Measurements from ENCODE around the gene PRMT9.
A peak's percentile ranks its signal among the peaks of the same experiment; 100 is the strongest.

Gene PRMT9

DNA sequence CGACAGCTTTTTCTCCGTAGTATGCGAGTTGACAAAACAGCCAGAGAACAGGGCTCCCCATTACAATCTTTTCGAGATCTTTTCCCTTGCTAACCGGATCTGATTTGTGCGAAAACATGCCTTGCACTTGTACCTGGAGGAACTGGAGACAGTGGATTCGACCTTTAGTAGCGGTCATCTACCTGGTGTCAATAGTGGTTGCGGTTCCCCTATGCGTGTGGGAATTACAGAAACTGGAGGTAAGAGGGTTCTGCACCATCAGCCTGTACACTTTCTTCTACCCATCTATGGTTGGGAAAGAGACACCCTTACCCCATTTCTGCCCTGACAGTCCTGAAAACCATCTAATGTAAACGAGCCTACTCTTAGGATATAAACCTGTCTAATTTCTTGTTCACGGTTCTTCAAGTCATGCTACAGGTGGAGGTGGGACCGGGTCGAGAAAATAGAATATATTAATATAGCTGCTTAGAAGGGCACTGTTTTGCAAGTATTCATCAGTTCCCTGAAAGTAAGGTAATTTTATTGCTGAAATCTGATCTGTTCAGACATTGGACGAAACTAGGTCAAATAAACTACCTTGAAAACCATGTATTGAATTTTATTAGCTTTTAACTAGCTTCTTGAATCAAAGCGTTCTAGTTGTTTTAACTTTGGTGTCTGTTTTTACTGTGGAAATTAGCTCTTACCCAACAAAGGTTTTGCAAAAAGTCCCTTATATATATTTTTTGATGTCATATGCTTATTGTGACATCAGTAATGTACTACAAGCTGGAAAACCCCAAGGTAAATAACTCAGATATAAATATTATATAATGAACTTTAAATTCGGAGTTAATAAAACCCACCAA is 65.9 kb downstream of the PRMT9 start:
- no peak for DNase-seq

DNA sequence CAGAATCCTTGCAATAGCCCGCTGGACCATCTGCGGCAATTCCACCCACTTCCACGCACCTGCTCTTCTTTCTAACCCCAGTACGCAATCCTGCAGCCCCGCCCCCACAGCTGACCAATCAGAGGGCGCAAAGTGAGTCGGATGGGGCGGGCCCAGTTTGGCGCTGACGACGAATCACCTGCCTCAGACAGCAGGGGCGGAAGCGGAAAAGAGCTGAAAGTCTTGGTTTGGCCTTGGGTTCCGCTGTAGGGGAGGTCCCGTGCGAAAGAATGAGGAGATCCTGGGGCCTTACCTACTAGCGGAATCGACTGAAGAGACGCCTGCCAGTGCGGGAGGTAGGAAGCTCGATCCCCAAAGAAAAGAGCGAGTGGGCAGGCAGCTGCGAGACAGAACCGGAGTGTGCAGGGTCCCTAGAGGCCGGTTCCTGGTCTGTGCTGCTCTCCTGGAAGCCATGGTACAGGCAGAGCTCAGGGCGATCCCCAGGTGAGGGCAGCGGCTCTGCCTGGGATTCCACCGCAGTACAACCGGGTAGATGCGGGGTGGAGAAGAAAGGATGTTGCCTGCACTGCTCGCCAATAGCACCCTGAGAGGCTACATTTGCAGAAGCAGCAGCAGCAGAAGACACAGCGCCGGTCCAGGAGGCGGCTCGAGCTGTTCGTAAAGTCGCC is 66.7 kb downstream of the PRMT9 start, which contains the start of gene TMEM184C:
Gene TMEM184C (plus strand): TSS at position 225 of the 668 bp plus-strand sequence. CDS start 560 bp downstream, outside the sequence.
- DNase-seq, result peak; percentile 78

DNA sequence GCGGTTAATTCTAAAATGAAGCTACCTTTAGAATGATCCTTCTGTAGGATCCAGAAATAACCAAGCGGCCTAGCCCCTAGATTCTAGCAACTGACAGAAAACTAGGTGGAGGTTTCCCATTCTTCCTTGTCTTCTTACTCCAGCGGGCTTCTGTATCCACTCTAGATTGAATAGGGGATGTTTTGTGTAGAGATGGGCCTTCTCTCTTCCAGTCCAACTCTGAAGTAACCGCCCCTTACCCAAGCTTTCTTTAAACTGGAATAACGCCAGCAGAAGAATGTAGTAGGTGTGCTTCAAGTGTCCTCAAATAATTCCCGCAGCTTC is 67.2 kb downstream of the PRMT9 start:
- DNase-seq, result no peak

- no peak for DNase-seq
Observed at GRCh38 chr4:147610686-147611085, 73.3 kb downstream of the PRMT9 start.

DNA sequence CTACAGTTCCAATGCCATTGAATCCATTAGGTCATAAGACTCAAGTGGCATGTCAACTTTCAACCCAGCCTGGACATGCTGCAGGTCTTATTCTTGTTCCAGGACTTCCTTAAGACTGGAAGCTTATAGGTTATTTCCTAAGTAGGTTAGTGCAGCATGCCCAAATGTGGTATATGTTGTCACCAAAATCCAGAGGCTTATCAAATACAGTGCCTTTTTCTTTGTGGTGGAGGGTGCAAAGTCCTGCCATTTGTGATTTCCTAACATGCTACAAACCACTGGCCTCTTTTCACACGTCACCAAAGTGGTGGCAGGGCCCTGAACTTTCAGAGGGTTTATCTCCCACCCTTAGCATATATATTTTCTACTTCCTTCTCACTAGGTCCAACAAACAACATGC is 76.5 kb downstream of the PRMT9 start:
- DNase-seq, result no peak

GRCh38 chr4:147605499-147605898 is 78.5 kb downstream of the PRMT9 start:
- no peak for DNase-seq

DNA sequence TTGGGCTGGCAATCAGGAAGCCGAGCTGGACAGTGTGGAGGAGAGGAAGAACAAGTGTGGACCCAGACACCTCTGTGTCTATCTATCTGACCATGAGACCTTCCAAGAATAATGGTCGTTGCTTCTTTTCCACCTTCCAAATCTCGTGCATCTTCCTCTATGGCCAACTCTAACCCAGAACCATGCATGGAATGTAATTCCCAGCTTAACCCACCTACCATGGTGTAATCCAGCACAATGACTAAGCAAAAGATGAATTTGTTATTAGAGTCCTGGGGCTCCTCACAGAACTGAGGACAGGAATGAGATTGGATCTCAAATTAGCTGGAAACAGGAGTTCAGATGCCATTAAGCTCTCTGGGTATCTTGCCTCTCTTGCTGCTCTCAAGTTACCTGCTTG is 84.2 kb downstream of the PRMT9 start:
- DNase-seq, result no peak

- no peak for DNase-seq
Observed at GRCh38 chr4:147599206-147599605, 84.8 kb downstream of the PRMT9 start.

DNA sequence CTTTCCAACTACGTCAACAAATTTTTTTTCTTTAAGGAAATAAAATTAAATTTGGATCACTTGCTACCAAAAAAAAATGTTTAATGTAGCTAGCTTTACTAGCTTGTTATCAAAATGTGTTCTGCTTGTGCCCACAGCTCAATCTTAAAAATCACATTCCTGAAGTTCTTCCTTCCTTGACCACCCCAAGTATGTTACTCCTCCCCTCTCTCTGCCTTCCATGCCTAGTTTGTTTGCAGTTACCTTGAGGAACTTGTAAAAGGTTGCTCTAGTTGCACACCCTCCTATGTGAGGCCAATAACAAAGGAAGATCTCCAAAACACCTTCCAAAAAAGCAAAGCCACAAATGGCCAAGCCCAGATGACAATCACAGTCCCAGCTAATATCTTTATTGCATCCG is 86.4 kb downstream of the PRMT9 start:
- no peak for DNase-seq

- no peak for DNase-seq
Observed at GRCh38 chr4:147596981-147597380, 87.0 kb downstream of the PRMT9 start.

GRCh38 chr4:147596377-147596776 is 87.6 kb downstream of the PRMT9 start:
- DNase-seq, result no peak

DNA sequence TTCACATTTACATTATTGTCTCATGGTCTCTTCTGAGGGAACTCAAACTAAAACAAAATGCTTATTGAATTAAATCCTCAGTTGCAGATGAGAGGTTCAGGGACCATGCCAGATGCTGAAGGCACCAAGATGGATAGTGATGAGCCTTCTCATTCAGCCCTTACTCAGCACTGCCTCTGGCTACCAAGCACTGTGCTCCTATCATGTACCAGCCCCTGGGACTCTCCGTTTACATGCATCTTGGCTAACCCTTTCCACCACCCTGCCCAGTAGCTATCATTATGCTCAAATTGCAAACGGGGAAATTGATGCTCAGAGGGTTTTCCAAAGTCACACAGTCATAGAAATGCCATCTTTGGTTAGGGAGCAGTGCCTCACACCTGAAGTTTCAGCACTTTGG is 89.4 kb downstream of the PRMT9 start:
- no peak for DNase-seq

GRCh38 chr4:147594107-147594506 is 89.9 kb downstream of the PRMT9 start:
- no peak for DNase-seq

GRCh38 chr4:147591106-147591505 is 92.9 kb downstream of the PRMT9 start:
- no peak for DNase-seq

- DNase-seq, result no peak
Observed at GRCh38 chr4:147590249-147590920, 93.6 kb downstream of the PRMT9 start.

DNA sequence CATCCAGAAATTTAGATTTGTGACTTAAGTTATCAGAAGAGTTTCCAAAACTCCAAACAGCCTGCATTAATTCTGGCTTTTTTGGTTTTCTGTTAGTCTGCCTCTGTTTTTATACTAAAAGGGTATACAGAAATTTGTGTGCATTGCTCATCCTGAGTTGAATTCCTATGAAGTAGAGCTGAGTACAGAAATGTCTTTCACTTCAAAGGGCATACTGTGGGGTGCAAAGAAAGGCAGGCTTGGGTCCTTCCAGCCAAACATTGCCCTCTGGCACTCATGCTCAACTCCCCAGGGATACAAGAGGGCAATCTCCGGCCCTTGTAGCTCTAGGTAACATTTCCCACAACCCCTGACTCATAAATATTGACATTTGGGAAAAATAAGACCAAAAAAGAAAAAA is 94.4 kb downstream of the PRMT9 start:
- DNase-seq, result no peak
